Inferior parietal cortex (tissue), 1 donor: ENCODE results near the gene ENTPD2.

Experiments
- DNase-seq: peaks from one replicate; pipeline ENCODE4 v3.0.0-alpha.2; 2016; ENCODE audit errors: extremely low spot score

Gene ENTPD2

GRCh38 chr9:137053944-137054931 is at the start of gene ENTPD2:
Gene ENTPD2 (minus strand): TSS chr9:137054061. CDS start chr9:137053997, 64 bp downstream.
- DNase-seq: no peak

GRCh38 chr9:137103206-137103999 is 49.5 kb upstream of the ENTPD2 start:
- DNase-seq: no peak

GRCh38 chr9:137099231-137099630 is 45.4 kb upstream of the ENTPD2 start:
- no peak for DNase-seq

GRCh38 chr9:137097761-137098462 is 44.1 kb upstream of the ENTPD2 start:
- no peak for DNase-seq

GRCh38 chr9:137096785-137097546 is 43.1 kb upstream of the ENTPD2 start:
- no peak for DNase-seq

GRCh38 chr9:137095664-137096517 is 42.0 kb upstream of the ENTPD2 start:
- DNase-seq: no peak

GRCh38 chr9:137089232-137089947 is 35.5 kb upstream of the ENTPD2 start:
- no peak for DNase-seq

- no peak for DNase-seq
These were observed 34.3 kb upstream of the ENTPD2 start for GRCh38 chr9:137088121-137088520.

- DNase-seq: no peak
These were observed 33.6 kb upstream of the ENTPD2 start for GRCh38 chr9:137087409-137087925.

GRCh38 chr9:137086531-137087408 is 32.9 kb upstream of the ENTPD2 start, which contains the start of gene MAN1B1:
Gene MAN1B1 (plus strand): TSS chr9:137086985. CDS start chr9:137087000, 15 bp downstream.
- DNase-seq: peak; percentile 97

- no peak for DNase-seq
These were observed 32.2 kb upstream of the ENTPD2 start for GRCh38 chr9:137085920-137086530.

GRCh38 chr9:137084526-137084925 is 30.7 kb upstream of the ENTPD2 start:
- no peak for DNase-seq

- DNase-seq: no peak
These were observed 29.6 kb upstream of the ENTPD2 start for GRCh38 chr9:137083394-137084004.

- no peak for DNase-seq
These were observed 29.0 kb upstream of the ENTPD2 start for GRCh38 chr9:137082925-137083290.

- DNase-seq: no peak
These were observed 28.5 kb upstream of the ENTPD2 start for GRCh38 chr9:137082222-137082924.

GRCh38 chr9:137080260-137081122 is 26.6 kb upstream of the ENTPD2 start:
- DNase-seq: no peak
